HCT116 (cell line): ENCODE data around the gene CNTNAP2. TPM values are rescaled to one million over a fixed set of nuclear protein-coding genes. Genes with fewer than 3 reads are reported as not detected.

ENCODE experiments used
- ATAC-seq: fragments of 200-7000 bp; cut with Tn5 transposase; 2 replicates; pipeline ENCODE4 v1.9.1; 2020; ENCODE audit warnings: mild to moderate bottlenecking, moderate library complexity
- BruUV-seq: library from RNA; stranded (reverse); fragments of 400-500 nt; replicated peaks from 2 replicates; lab custom pipeline; 2021; lab: Mats Ljungman, UMichigan
- CTCF ChIA-PET: fragments of 300-600 bp; sonication (Branson Sonifier 250); formaldehyde crosslinking; loops from one replicate; lab custom pipeline; 2021; ENCODE audit warnings: antibody characterized with exemption; lab: Charles Lee
- POLR2A ChIA-PET: fragments of 300-600, 350-600 bp; sonication (Branson Sonifier 250); formaldehyde crosslinking; loops from one replicate; lab custom pipeline; 2021; ENCODE audit warnings: antibody characterized with exemption; lab: Charles Lee
- RAD21 ChIA-PET, 2 experiments: fragments of 300-600 bp; sonication (Branson Sonifier 250); formaldehyde crosslinking; loops; one replicate each; lab custom pipeline; 2023; ENCODE audit warnings: low total read pairs in 2 of 2; ENCODE audit not compliant: uncharacterized antibody in 2 of 2, unreplicated experiment in 2 of 2, low non-redundant PET in 1 of 2; lab: Charles Lee
- DNase-seq: peaks from one replicate; pipeline ENCODE4 v3.0.0-alpha.2; 2010; ENCODE audit warnings: low read depth, low spot score
- H2AFZ ChIP-seq: fragments of 200-600 bp; shearing (Covaris generic), sonication (generic); 2 replicates; pipeline ENCODE4 v1.6.1; 2017; ENCODE audit warnings: low read depth, mixed run types, mixed read lengths, antibody characterized with exemption, low read length; ENCODE audit not compliant: poor library complexity, severe bottlenecking
- H3K27ac ChIP-seq: 2 replicates; pipeline ENCODE4 v1.5.1; 2012; ENCODE audit warnings: low read depth, low read length
- H3K27me3 ChIP-seq: fragments of 200-600 bp; sonication (generic); 2 replicates; pipeline ENCODE4 v1.6.1; 2016; ENCODE audit warnings: mixed run types, low read length, mixed read lengths; ENCODE audit not compliant: insufficient read depth
- H3K36me3 ChIP-seq, 2 experiments: fragments of 200-500 bp in 1 of 2; fragments of 200-600 bp in 1 of 2; sonication (Bioruptor generic) in 1 of 2; sonication (generic) in 1 of 2; 2 replicates each; pipeline versions ENCODE4 v1.5.1 to v1.6.1; 2014 to 2016; ENCODE audit warnings: low read length in 2 of 2, inconsistent platforms in 1 of 2, mixed read lengths in 1 of 2, mixed run types in 1 of 2; ENCODE audit not compliant: insufficient read depth in 2 of 2, control insufficient read depth in 1 of 2
- H3K4me1 ChIP-seq, 2 experiments: fragments of 200-600 bp in 1 of 2; sonication (generic) in 1 of 2; 2 replicates each; pipeline versions ENCODE4 v1.5.1 to v1.6.1; 2012 to 2017; ENCODE audit warnings: low read length in 2 of 2, inconsistent platforms in 1 of 2, mild to moderate bottlenecking in 1 of 2, mixed read lengths in 1 of 2, mixed run types in 1 of 2, moderate library complexity in 1 of 2; ENCODE audit not compliant: insufficient read depth in 2 of 2, control insufficient read depth in 1 of 2
- H3K4me2 ChIP-seq: fragments of 200-600 bp; sonication (generic); 2 replicates; pipeline ENCODE4 v1.6.1; 2017; ENCODE audit warnings: mixed run types, low read length, mixed read lengths
- H3K4me3 ChIP-seq, 2 experiments: fragments of 200-600 bp in 1 of 2; sonication (generic) in 1 of 2; replicated peaks in 1 of 2; 2 replicates each; pipeline ENCODE4 v1.5.1; 2011 to 2016; ENCODE audit warnings: low read length in 2 of 2, control low read depth in 1 of 2, low read depth in 1 of 2, mild to moderate bottlenecking in 1 of 2, mixed read lengths in 1 of 2, mixed run types in 1 of 2
- H3K79me2 ChIP-seq: fragments of 200-600 bp; sonication (generic); 2 replicates; pipeline ENCODE4 v1.6.1; 2017; ENCODE audit warnings: mild to moderate bottlenecking, mixed run types, low read length, moderate library complexity, mixed read lengths; ENCODE audit not compliant: insufficient read depth
- H3K9ac ChIP-seq: fragments of 200-600 bp; sonication (generic); 2 replicates; pipeline ENCODE4 v1.6.1; 2016; ENCODE audit warnings: low read length, mixed read lengths
- H3K9me2 ChIP-seq: fragments of 200-600 bp; sonication (generic), shearing (Covaris generic); 2 replicates; pipeline ENCODE4 v1.6.1; 2017; ENCODE audit warnings: mixed run types, mild to moderate bottlenecking, moderate library complexity; ENCODE audit not compliant: insufficient read depth
- H3K9me3 ChIP-seq, 2 experiments: fragments of 200-500 bp in 1 of 2; fragments of 200-600 bp in 1 of 2; sonication (Bioruptor generic) in 1 of 2; sonication (generic) in 1 of 2; 2 replicates each; pipeline ENCODE4 v1.6.1; 2014 to 2017; ENCODE audit warnings: low read length in 2 of 2, mixed read lengths in 2 of 2, inconsistent platforms in 1 of 2, low read depth in 1 of 2, mild to moderate bottlenecking in 1 of 2, mixed run types in 1 of 2, moderate library complexity in 1 of 2; ENCODE audit not compliant: control insufficient read depth in 1 of 2, insufficient read depth in 1 of 2
- H4K20me1 ChIP-seq: fragments of 200-600 bp; sonication (generic), shearing (Covaris generic); 2 replicates; pipeline ENCODE4 v1.6.1; 2017; ENCODE audit warnings: mixed run types, mild to moderate bottlenecking, moderate library complexity; ENCODE audit not compliant: insufficient read depth
- CEBPB ChIP-seq: IDR thresholded peaks from 2 replicates; pipeline ENCODE4 v1.6.1; 2012; ENCODE audit warnings: low read depth
- JUND ChIP-seq: IDR thresholded peaks from 2 replicates; pipeline ENCODE4 v1.6.1; 2012
- TCF7L2 ChIP-seq: IDR thresholded peaks from 2 replicates; pipeline ENCODE4 v1.7.0; 2011; ENCODE audit warnings: borderline replicate concordance, inconsistent platforms; ENCODE audit not compliant: insufficient read depth, insufficient read length; ENCODE audit errors: extremely low read depth
- intact Hi-C: fragments of 100-400 bp; cut with micrococcal nuclease; formaldehyde crosslinking; loops from 2 replicates; pipeline ENCODE4 v1.10.0; 2022
- total RNA-seq: library from RNA; stranded (reverse); gene quantifications from one replicate; pipeline ENCODE4 v1.2.1, GENCODE V29; 2021; ENCODE audit not compliant: unreplicated experiment
- TF ChIP-seq, protein P1 (sequence below): IDR thresholded peaks from 2 replicates; pipeline ENCODE4 v1.6.1; 2012; ENCODE audit warnings: low read depth
- TF ChIP-seq, protein P2 (sequence below): IDR thresholded peaks from 2 replicates; pipeline ENCODE4 v1.6.1; 2012

Gene CNTNAP2
- total RNA-seq, 1 experiment from 2014 or later = 0.37 TPM

DNA sequence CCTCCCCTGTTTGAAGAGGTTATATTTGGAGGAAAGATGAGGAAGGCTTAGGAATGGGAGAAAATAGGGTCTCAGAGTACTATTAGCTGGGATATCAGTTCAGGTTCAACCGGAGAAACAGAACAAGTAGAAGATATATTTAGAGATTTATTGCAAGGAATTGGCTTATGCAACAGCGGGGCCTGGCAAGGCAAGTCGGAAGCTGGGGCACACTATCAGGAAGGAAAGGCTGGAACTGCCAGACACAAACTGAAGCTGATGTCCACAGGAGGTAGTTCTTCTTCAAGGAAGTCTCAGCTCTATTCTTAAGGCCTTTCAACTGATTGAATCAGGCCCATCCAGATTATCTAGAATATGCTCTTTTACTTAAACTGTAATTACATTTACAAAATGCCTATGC, 1534.4 kb downstream of the CNTNAP2 start:
- DNase-seq = no peak
- H3K79me2 ChIP-seq = no peaks in the 10 kb centered on the region

More for the DNA sequence above, 1534.4 kb downstream of the CNTNAP2 start:
- no peaks in the 10 kb centered on the region for H3K27me3 ChIP-seq
- no peak overlapping the region for H2AFZ ChIP-seq
- no TSS peak for BruUV-seq
- TF ChIP-seq CEBPB (no peak), JUND (no peak), TCF7L2 (no peak)
- TF ChIP-seq, protein P1, sequence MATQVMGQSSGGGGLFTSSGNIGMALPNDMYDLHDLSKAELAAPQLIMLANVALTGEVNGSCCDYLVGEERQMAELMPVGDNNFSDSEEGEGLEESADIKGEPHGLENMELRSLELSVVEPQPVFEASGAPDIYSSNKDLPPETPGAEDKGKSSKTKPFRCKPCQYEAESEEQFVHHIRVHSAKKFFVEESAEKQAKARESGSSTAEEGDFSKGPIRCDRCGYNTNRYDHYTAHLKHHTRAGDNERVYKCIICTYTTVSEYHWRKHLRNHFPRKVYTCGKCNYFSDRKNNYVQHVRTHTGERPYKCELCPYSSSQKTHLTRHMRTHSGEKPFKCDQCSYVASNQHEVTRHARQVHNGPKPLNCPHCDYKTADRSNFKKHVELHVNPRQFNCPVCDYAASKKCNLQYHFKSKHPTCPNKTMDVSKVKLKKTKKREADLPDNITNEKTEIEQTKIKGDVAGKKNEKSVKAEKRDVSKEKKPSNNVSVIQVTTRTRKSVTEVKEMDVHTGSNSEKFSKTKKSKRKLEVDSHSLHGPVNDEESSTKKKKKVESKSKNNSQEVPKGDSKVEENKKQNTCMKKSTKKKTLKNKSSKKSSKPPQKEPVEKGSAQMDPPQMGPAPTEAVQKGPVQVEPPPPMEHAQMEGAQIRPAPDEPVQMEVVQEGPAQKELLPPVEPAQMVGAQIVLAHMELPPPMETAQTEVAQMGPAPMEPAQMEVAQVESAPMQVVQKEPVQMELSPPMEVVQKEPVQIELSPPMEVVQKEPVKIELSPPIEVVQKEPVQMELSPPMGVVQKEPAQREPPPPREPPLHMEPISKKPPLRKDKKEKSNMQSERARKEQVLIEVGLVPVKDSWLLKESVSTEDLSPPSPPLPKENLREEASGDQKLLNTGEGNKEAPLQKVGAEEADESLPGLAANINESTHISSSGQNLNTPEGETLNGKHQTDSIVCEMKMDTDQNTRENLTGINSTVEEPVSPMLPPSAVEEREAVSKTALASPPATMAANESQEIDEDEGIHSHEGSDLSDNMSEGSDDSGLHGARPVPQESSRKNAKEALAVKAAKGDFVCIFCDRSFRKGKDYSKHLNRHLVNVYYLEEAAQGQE = no peak
- TF ChIP-seq, protein P2, sequence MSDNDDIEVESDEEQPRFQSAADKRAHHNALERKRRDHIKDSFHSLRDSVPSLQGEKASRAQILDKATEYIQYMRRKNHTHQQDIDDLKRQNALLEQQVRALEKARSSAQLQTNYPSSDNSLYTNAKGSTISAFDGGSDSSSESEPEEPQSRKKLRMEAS = no peak
- no peaks in the 10 kb centered on the region for H4K20me1 ChIP-seq
- H3K27ac ChIP-seq = no peak overlapping the region
- no peaks in the 10 kb centered on the region for H3K9me2 ChIP-seq
- intact Hi-C loops = no loop called here
- ChIA-PET CTCF (no interaction called here), RAD21 (no interaction called here), POLR2A (no interaction called here)
- H3K4me1 ChIP-seq = no peaks in the 10 kb centered on the region
- H3K4me3 ChIP-seq = no peak overlapping the region
- H3K36me3 ChIP-seq = no peaks in the 10 kb centered on the region
- H3K9ac ChIP-seq = no peak overlapping the region
- no peak overlapping the region for H3K4me2 ChIP-seq
- ATAC-seq = no peak
- peaks cover 8 to 12% of the 10 kb centered on the region in 2 experiments; a peak in 2 of 4 replicates for H3K9me3 ChIP-seq
